Stimulated activated CD8-positive, alpha-beta memory T cell treated with anti-CD3 and anti-CD28 coated beads, Interleukin-15, amount 100 ng/mL, for 4 hours (primary cell): ENCODE measurements around the gene LIPJ.

Experiments used
- DNase-seq, 2 donors: peaks; one replicate each; pipeline ENCODE4 v3.0.0-alpha.2; 2020; ENCODE audit warnings: low read depth in 2 of 2

LIPJ gene

GRCh38 chr10:88594482-88594881 lies 7.9 kb downstream of the LIPJ start:
- DNase-seq, result no peak

DNA sequence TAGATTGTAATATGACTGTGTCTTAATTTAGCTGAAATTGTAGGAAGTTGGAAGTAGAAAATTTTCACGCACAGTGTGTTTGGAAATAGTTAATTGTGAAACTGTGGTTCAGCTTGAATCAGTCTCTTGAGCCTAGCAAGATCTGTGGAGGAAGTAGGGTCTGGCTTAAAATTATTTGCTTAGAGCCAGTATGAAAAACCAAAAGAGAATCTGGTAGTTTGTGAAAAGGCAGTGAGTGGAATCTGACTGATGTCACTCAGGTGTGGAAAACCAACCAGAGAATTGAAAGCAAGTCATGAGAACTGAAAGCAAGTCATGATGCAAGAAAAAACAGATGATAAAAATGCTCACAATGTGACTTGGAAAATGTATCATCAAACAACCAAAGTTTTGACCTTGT lies 11.5 kb downstream of the LIPJ start:
- DNase-seq, result no peak

GRCh38 chr10:88608052-88608732 lies 21.6 kb downstream of the LIPJ start:
- DNase-seq, result no peak

DNA sequence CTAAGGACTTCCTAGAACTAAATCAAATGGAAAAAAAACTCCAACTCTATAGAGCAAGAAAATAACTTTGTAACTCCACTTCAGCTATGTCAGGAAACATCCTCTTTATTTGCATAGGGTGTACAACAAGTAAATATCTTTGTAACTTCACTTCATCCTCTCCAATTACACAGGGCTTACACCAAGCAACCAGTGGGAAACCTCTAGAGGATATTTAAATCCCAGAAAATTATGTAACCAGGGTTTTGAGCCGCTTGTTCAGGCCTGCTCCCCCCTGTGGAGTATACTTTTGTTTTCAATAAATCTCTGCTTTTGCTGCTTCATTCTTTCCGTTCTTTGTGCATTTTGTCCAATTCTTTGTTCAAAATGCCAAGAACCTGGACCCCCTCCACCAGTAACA lies 22.2 kb downstream of the LIPJ start:
- DNase-seq, result no peak

DNA sequence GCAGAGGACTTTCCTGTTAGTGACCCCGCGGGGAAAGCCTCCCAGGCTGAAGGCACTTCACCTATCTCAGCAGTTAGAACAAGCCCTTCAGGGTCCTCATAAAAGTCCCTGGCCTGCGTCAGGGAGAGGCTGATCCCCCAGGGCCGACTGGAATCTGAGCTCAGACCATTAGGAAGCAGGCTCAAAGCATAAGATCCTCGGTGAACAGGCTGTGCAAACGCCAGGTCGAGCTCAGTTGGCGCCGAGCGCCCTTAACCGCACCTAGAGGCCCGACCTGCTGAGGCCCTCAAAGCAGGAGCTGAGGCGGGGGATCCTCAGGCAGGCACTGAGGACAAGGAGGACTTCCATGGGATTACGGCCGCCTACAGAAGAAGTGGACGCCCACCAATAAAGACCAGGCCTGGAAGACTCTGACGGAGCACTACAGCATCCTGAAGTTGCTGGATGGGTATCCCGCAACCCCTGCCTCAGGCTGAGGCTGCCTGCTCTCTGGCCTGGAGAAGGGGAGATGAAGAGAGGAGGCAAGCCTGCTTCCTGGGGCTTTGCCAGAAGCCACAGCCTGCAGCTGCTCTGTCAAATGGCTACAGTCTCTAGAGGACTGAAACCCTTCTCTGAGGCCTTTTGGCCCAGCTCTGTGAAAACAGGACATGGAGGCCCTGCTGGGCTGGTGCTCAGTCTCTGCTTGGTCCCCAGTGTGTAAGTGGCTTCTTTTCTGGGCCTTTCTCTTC lies 29.9 kb downstream of the LIPJ start:
- no peak for DNase-seq

DNA sequence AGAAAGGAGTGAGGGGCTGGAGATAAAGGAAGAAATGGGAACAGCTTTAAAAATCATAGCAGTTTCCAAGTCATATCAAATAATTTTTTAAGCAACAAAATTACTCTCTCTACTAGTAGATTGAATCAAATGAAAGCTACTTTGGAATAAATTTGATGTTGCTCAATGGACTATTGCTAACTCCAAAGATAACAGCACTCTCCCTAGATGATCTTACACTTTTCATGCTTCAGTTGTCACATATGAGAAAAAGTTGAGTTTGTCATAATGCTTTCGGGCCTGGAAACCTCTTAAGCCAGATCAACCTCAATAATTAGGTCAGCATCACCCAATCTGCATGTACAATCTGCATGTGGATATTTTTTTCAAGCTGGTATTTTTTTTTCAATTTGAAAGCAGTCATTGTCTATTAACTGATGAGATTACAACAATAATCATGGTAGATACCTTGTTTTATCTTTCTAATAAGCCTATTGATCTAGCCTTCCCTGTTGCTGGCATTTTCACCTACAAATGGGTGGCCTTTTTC lies 31.3 kb downstream of the LIPJ start:
- DNase-seq, result no peak

GRCh38 chr10:88618496-88618895 lies 31.9 kb downstream of the LIPJ start:
- no peak for DNase-seq

DNA sequence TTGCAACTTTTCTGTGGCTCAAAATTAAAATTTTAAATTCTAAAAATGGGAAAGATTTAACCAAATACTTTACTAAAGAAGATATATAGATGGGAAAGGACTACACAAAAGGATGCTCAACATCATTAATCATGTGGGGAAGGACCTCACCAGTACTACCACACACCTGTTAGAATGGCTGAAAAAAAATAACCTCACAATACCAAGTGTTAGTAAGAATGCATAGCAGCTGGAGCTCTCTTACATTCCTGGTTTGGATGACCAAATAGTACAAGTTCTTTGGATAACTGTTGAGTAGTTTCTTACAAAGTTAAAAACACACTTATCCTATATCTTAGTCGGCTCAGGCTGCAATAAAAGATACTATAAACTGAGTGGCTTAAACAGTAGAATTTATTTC lies 33.9 kb downstream of the LIPJ start:
- no peak for DNase-seq

DNA sequence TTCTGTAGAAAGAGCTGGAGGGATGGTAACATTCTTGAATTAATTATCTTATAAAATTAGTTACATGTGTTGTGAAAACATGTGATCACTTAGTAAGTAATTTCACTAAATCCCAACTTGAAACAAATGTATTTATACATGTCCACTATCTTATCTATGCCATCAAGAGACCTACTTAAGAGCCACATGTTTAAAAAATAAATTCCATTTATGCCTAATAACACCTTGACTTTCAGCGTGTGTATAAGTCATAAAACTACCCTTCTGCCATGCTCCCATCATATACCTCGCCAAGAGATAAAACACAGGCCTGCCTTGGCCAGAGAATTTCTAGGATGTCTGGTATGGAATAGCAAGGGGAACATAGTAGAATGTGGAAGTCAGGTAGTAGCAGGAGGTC lies 37.3 kb downstream of the LIPJ start:
- no peak for DNase-seq

- DNase-seq, result no peak
These were observed 38.3 kb downstream of the LIPJ start for GRCh38 chr10:88624840-88625239.

GRCh38 chr10:88640186-88640585 lies 53.6 kb downstream of the LIPJ start:
- DNase-seq, result no peak

DNA sequence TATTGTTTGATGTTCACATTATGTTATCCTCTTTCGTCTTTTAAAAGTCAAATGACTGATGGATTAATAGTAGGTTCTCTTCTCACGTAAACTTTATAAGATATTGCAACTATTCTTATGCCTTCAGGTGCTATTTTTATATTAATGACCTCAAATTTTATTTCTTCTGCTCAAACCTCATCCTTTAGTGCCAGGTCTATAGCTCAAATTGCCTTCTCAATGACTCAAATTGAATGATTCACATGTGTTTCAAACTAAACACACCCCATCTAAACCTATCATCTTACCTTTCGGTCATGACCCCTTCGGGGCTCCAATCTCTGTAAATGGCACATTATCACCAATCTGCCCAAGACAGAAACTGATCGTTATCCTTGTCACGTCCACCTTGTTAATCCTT lies 55.6 kb downstream of the LIPJ start:
- no peak for DNase-seq

DNA sequence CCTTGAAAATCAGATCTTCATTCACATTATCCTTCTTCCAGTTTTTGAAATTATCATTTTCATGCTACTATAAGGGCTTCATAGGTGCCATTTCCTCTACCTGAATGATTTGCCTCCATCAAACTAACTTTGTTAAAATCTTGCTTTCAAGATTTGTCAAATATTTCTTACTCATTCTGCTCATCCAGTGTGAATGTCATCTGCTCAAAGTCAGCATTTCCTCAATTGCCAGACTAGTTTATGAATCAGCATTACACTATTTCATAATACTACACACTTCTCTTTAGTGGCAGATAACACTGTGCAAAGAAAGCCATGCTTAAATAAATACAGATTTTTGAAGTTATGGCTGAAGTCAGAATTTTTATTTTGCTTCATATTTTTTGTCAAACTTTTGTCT lies 56.4 kb downstream of the LIPJ start:
- DNase-seq, result no peak

GRCh38 chr10:88647061-88647615 lies 60.6 kb downstream of the LIPJ start:
- DNase-seq, result no peak

GRCh38 chr10:88651101-88651551 lies 64.6 kb downstream of the LIPJ start:
- no peak for DNase-seq

DNA sequence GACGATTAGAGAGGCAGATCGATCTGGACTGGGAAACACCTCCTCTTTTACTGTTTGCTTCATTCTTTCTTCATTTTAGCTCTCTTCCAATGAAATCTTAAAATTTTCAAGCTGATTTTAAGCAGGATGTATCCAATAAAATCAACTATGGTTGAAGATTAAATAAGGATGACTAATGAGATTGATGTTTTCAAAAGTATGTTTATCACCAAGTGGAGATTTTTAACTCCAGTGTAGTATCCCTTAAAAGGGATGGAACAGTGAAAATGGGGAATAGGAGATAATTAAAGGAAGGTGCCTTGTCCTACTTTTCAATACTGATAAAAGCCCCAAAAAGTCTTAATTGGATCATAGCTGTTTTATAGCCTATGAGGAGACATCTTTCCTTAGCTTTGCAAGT lies 66.1 kb downstream of the LIPJ start:
- no peak for DNase-seq
